HepG2 (cell line): ENCODE data around the gene ENGASE. TPM values are rescaled to one million over a fixed set of nuclear protein-coding genes. Genes with fewer than 3 reads are reported as not detected.

Experiments
- ARID2 ChIP-seq: sonication (generic); formaldehyde crosslinking; IDR thresholded peaks from 2 replicates; pipeline ENCODE4 v1.8.1; 2022; ENCODE audit warnings: mild to moderate bottlenecking, missing genetic modification reagents, borderline replicate concordance
- CHD2 ChIP-seq: IDR thresholded peaks from 2 replicates; pipeline ENCODE4 v1.6.1; 2011; ENCODE audit warnings: low read depth, low read length, improper control_type of control experiment
- ELF1 ChIP-seq: sonication (generic); formaldehyde crosslinking; IDR thresholded peaks from 2 replicates; pipeline ENCODE4 v1.4.0; 2020; ENCODE audit warnings: missing genetic modification reagents
- GFI1 ChIP-seq: sonication (generic); formaldehyde crosslinking; IDR thresholded peaks from 2 replicates; pipeline ENCODE4 v1.5.0; 2020; ENCODE audit warnings: missing genetic modification reagents, mild to moderate bottlenecking, borderline replicate concordance
- KLF6 ChIP-seq: IDR thresholded peaks from 2 replicates; pipeline ENCODE4 v1.8.0; 2016; ENCODE audit warnings: missing biosample characterization, missing genetic modification reagents
- MLLT10 ChIP-seq: sonication (generic); formaldehyde crosslinking; IDR thresholded peaks from 2 replicates; pipeline ENCODE4 v1.4.0; 2020; ENCODE audit warnings: missing genetic modification reagents
- NFAT5 ChIP-seq: sonication (generic); formaldehyde crosslinking; IDR thresholded peaks from 2 replicates; pipeline ENCODE4 v1.4.0; 2020; ENCODE audit warnings: missing genetic modification reagents
- REPIN1 ChIP-seq: sonication (generic); formaldehyde crosslinking; IDR thresholded peaks from 2 replicates; pipeline ENCODE4 v1.8.0; 2022; ENCODE audit warnings: missing genetic modification reagents, low read depth, mild to moderate bottlenecking, borderline replicate concordance
- RFX3 ChIP-seq: IDR thresholded peaks from 2 replicates; pipeline ENCODE4 v1.6.1; 2016; ENCODE audit warnings: missing biosample characterization, missing genetic modification reagents
- THRA ChIP-seq: sonication (generic); formaldehyde crosslinking; IDR thresholded peaks from 2 replicates; pipeline ENCODE4 v1.4.0; 2020; ENCODE audit warnings: missing genetic modification reagents, borderline replicate concordance
- ZNF124 ChIP-seq: sonication (generic); formaldehyde crosslinking; IDR thresholded peaks from 2 replicates; pipeline ENCODE4 v1.4.0; 2020; ENCODE audit warnings: missing genetic modification reagents
- ZNF230 ChIP-seq: sonication (generic); formaldehyde crosslinking; IDR thresholded peaks from 2 replicates; pipeline ENCODE4 v1.4.0; 2020; ENCODE audit warnings: mild to moderate bottlenecking, missing genetic modification reagents
- ZNF232 ChIP-seq: sonication (generic); formaldehyde crosslinking; IDR thresholded peaks from 2 replicates; pipeline ENCODE4 v1.4.0; 2020; ENCODE audit warnings: missing genetic modification reagents, borderline replicate concordance
- ZNF382 ChIP-seq: sonication (generic); formaldehyde crosslinking; IDR thresholded peaks from 2 replicates; pipeline ENCODE4 v1.5.0; 2020; ENCODE audit warnings: missing genetic modification reagents, mild to moderate bottlenecking, borderline replicate concordance
- ZNF589 ChIP-seq: sonication (generic); formaldehyde crosslinking; conservative IDR thresholded peaks from 2 replicates; pipeline ENCODE4 v1.8.0; 2022; ENCODE audit warnings: mild to moderate bottlenecking, moderate library complexity, missing genetic modification reagents
- ZNF646 ChIP-seq: sonication (generic); formaldehyde crosslinking; IDR thresholded peaks from 2 replicates; pipeline ENCODE4 v1.9.0; 2021; ENCODE audit warnings: mild to moderate bottlenecking, missing genetic modification reagents
- ZSCAN25 ChIP-seq: sonication (generic); formaldehyde crosslinking; IDR thresholded peaks from 2 replicates; pipeline ENCODE4 v1.8.0; 2022; ENCODE audit warnings: mild to moderate bottlenecking, missing genetic modification reagents
- polyA plus RNA-seq, 8 experiments: library from polyadenylated mRNA; depleted of rRNA in 3 of 8; stranded (reverse) in 7 of 8; unstranded in 1 of 8; fragments of >200 nt; fragmentation: Illumina TruSeq in 4 of 8; extraction: Trizol in 4 of 8; gene quantifications; 2 replicates each; pipeline versions ENCODE4 v1.2.1 to v1.2.3, GENCODE V29; 2011 to 2016; ENCODE audit warnings: low read depth in 4 of 8, missing spikeins in 1 of 8, mixed read lengths in 1 of 8; ENCODE audit not compliant: insufficient read depth in 1 of 8
- total RNA-seq, 5 experiments: library from RNA; depleted of rRNA; stranded (reverse); fragments of >200 nt; fragmentation: Illumina TruSeq; extraction: Trizol; gene quantifications; 2 replicates each; pipeline ENCODE4 v1.2.3, GENCODE V29; 2016; ENCODE audit warnings: low read depth in 1 of 5

ENGASE gene
- total and polyA plus RNA-seq, 2 of the 13 experiments (the other 11 are each of a cell fraction or from before 2014, with no cell fraction given), result 10.6 to 18.1 TPM

- TF ChIP-seq ZNF382 (CRISPR knock-in tag) (no peak), RFX3 (CRISPR knock-in tag) (no peak), NFAT5 (CRISPR knock-in tag) (peak; percentile 7), MLLT10 (CRISPR knock-in tag) (no peak), GFI1 (CRISPR knock-in tag) (no peak), ZSCAN25 (0 out of 2 replicates have a peak, but pooled peaks have one; percentile 12), ZNF232 (no peak; the same call in 1 of the 2 replicates), ZNF230 (CRISPR knock-in tag) (peak; percentile 85; the same call in 1 of the 2 replicates), ELF1 (CRISPR knock-in tag) (no peak; the same call in none of the 2 replicates), KLF6 (CRISPR knock-in tag) (0 out of 2 replicates have a peak, but pooled peaks have one; percentile 84), ZNF124 (CRISPR knock-in tag) (no peak), REPIN1 (CRISPR knock-in tag) (0 out of 2 replicates have a peak, but pooled peaks have one; percentile 43), CHD2 (no peak), ZNF646 (CRISPR knock-in tag) (no peak), THRA (CRISPR knock-in tag) (peak; percentile 70; the same call in 1 of the 2 replicates), ARID2 (CRISPR knock-in tag) (no peak), ZNF589 (peak; percentile 93)
These were observed 47.2 kb upstream of the ENGASE start (continued) for GRCh38 chr17:79027274-79027924.
